Testis (tissue), 3 donors: ENCODE measurements around the gene LRP1. TPM values are rescaled to one million over a fixed set of nuclear protein-coding genes. Genes with fewer than 3 reads are reported as not detected.

Experiments
- DNase-seq: peaks from one replicate; pipeline ENCODE4 v3.0.0-alpha.2; 2019
- H3K27ac ChIP-seq, 2 donors: fragments of 200-600 bp; sonication (generic); one replicate each; pipeline ENCODE4 v1.5.1; 2019
- H3K27me3 ChIP-seq: fragments of 200-600 bp; sonication (generic); one replicate; pipeline ENCODE4 v1.5.1; 2019
- H3K36me3 ChIP-seq: fragments of 200-600 bp; sonication (generic); one replicate; pipeline ENCODE4 v1.5.1; 2017; ENCODE audit warnings: low read depth; ENCODE audit errors: missing control alignments
- H3K4me1 ChIP-seq: fragments of 200-600 bp; sonication (generic); one replicate; pipeline ENCODE4 v1.5.1; 2019
- H3K4me3 ChIP-seq, 2 donors: fragments of 200-600 bp; sonication (generic); one replicate each; pipeline ENCODE4 v1.5.1; 2017 to 2019
- H3K9me3 ChIP-seq: fragments of 200-600 bp; sonication (generic); one replicate; pipeline ENCODE4 v1.5.1; 2017
- POLR2A ChIP-seq: fragments of 450-650 bp; IDR thresholded peaks from one replicate; pipeline ENCODE4 v1.6.1; 2017; ENCODE audit warnings: antibody characterized with exemption, mild to moderate bottlenecking, moderate library complexity
- WGBS, 2 donors: methylation state at CpG; one replicate each; pipeline ENCODE4 v1.1.5; 2018; 5-methylcytosine and 5-hydroxymethylcytosine counted together
- intact Hi-C: fragments of 100-400 bp; cut with DNase I; formaldehyde crosslinking; loops from one replicate; pipeline ENCODE4 v1.15.1; 2023; ENCODE audit warnings: low total_unique reads
- polyA plus RNA-seq: library from polyadenylated mRNA; stranded (reverse); fragments of 350-450 nt; fragmentation: Illumina TruSeq; extraction: RNeasy Lipid Tissue Mini Kit (QIAGEN cat#74804); gene quantifications from one replicate; pipeline ENCODE4 v1.2.3, GENCODE V29; 2014; ENCODE audit warnings: low read depth, low replicate concordance; ENCODE audit not compliant: insufficient read depth
- total RNA-seq, 2 donors: library from RNA; depleted of rRNA; stranded (reverse); fragments of >200 nt; gene quantifications; one replicate each; pipeline ENCODE4 v1.2.3, GENCODE V29; 2016
- TF ChIP-seq, protein P1 (sequence below), 3 experiments: fragments of 450-650 bp in 2 of 3; fragments of 200-600 bp in 1 of 3; sonication (generic) in 1 of 3; IDR thresholded peaks; one replicate each; pipeline ENCODE4 v1.5.1; 2016 to 2019; ENCODE audit warnings: antibody characterized with exemption in 3 of 3, mild to moderate bottlenecking in 2 of 3, moderate library complexity in 1 of 3

LRP1 gene
- total and polyA plus RNA-seq, 3 donors from 2014 or later = 82.4 to 200 (median 135) TPM

DNA sequence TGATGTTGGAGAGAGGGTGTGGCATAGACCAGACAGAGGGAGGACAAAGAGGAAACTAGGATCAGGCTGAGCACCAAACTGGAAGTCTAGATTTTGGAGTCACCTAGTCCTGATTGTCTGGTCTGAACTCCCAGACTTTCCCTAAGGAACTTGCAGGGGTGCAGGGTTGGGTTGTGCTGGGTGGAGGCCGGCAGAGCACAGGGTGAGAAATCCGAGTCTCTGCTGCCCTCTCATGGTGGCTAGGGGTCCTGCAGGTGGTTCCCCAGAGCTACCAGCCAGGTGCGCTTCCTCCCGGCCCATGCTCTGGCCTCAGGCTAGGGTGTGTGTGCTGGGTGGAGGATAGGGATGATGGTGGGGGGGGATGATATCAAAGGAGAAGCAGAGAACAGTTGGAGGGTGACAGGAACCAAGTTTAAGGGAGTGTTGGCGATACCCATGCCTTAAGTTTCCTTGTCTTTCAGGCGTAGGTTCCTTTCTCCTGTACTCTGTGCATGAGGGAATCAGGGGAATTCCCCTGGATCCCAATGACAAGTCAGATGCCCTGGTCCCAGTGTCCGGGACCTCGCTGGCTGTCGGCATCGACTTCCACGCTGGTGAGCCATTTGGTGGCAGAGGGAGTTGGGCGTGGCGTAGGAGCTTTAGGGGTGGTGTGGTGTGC lies 54.8 kb downstream of the LRP1 start:
- Histone ChIP-seq H3K36me3 (no peaks in the 10 kb centered on the region), H3K4me1 (peaks cover 7% of the 10 kb centered on the region), H3K27me3 (no peaks in the 10 kb centered on the region), H3K9me3 (no peaks in the 10 kb centered on the region), H3K27ac (no peak overlapping the region), H3K4me3 (no peak overlapping the region)
- DNase-seq = peak; percentile 85
- WGBS, 2 donors = 61 to 66% methylated on average over 13 of the region's 13 CpGs
- TF ChIP-seq, protein P1, sequence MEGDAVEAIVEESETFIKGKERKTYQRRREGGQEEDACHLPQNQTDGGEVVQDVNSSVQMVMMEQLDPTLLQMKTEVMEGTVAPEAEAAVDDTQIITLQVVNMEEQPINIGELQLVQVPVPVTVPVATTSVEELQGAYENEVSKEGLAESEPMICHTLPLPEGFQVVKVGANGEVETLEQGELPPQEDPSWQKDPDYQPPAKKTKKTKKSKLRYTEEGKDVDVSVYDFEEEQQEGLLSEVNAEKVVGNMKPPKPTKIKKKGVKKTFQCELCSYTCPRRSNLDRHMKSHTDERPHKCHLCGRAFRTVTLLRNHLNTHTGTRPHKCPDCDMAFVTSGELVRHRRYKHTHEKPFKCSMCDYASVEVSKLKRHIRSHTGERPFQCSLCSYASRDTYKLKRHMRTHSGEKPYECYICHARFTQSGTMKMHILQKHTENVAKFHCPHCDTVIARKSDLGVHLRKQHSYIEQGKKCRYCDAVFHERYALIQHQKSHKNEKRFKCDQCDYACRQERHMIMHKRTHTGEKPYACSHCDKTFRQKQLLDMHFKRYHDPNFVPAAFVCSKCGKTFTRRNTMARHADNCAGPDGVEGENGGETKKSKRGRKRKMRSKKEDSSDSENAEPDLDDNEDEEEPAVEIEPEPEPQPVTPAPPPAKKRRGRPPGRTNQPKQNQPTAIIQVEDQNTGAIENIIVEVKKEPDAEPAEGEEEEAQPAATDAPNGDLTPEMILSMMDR (IDR thresholded peaks at IDR 0.05) = peak; percentile 87 to 91 (median 89)
- no peak for TF ChIP-seq POLR2A
- intact Hi-C loops = no loop called here

DNA sequence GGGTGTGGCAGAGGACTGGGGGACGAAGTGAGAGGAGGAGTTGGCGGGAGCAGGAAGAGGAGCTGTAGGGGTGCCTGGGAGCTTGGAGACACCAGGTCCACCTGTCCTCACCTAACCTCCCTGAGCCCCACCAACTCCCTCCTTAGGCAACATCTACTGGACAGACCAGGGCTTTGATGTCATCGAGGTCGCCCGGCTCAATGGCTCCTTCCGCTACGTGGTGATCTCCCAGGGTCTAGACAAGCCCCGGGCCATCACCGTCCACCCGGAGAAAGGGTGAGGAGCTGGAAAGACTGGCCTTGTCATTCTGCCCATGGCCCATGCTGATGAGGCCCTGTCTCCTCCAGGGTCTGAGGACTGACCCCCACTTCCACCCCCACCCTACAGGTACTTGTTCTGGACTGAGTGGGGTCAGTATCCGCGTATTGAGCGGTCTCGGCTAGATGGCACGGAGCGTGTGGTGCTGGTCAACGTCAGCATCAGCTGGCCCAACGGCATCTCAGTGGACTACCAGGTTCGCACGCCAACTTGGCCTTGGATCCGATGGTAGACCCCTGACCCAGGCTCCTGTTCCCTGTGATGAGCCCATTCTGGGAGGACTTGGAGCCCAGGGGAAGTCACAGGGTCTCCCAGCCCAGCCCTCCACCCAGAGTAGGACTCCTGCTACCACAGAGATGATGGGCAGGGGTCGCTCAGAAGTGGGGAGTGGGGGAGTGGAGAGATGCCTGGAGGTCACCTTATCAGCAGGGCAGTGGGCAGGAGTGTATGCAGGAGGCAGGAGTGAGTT lies 55.8 kb downstream of the LRP1 start:
- 91 to 95% methylated on average over 18 to 22 of the region's 22 CpGs for WGBS, 2 donors

DNA sequence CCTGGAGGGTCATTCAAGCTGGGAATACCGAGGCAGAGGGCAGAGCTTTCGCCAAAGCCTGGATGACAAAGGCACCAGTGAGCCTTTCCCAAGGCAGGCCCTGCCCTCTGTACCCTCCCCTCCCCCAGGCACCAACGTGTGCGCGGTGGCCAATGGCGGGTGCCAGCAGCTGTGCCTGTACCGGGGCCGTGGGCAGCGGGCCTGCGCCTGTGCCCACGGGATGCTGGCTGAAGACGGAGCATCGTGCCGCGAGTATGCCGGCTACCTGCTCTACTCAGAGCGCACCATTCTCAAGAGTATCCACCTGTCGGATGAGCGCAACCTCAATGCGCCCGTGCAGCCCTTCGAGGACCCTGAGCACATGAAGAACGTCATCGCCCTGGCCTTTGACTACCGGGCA lies 57.1 kb downstream of the LRP1 start:
- no peak overlapping the region for H3K4me3 ChIP-seq
- H3K27me3 ChIP-seq = no peaks in the 10 kb centered on the region
- no peaks in the 10 kb centered on the region for H3K36me3 ChIP-seq
- peaks cover 7% of the 10 kb centered on the region for H3K4me1 ChIP-seq
- 89 to 96% methylated on average over 8 to 25 of the region's 25 CpGs for WGBS, 2 donors
- H3K9me3 ChIP-seq = no peaks in the 10 kb centered on the region
- H3K27ac ChIP-seq = no peak overlapping the region
- no peak for DNase-seq
- TF ChIP-seq, protein P1 (IDR thresholded peaks at IDR 0.05) = no peak
- no peak for TF ChIP-seq POLR2A
- intact Hi-C loops = no loop called here

More for the DNA sequence above, 55.8 kb downstream of the LRP1 start:
- intact Hi-C loops = no loop called here
- Histone ChIP-seq H3K4me1 (peaks cover 7% of the 10 kb centered on the region), H3K36me3 (no peaks in the 10 kb centered on the region), H3K4me3 (no peak overlapping the region), H3K27me3 (no peaks in the 10 kb centered on the region), H3K9me3 (no peaks in the 10 kb centered on the region), H3K27ac (no peak overlapping the region)
- no peak for DNase-seq
- no peak for TF ChIP-seq POLR2A
- TF ChIP-seq, protein P1 (IDR thresholded peaks at IDR 0.05) = no peak

DNA sequence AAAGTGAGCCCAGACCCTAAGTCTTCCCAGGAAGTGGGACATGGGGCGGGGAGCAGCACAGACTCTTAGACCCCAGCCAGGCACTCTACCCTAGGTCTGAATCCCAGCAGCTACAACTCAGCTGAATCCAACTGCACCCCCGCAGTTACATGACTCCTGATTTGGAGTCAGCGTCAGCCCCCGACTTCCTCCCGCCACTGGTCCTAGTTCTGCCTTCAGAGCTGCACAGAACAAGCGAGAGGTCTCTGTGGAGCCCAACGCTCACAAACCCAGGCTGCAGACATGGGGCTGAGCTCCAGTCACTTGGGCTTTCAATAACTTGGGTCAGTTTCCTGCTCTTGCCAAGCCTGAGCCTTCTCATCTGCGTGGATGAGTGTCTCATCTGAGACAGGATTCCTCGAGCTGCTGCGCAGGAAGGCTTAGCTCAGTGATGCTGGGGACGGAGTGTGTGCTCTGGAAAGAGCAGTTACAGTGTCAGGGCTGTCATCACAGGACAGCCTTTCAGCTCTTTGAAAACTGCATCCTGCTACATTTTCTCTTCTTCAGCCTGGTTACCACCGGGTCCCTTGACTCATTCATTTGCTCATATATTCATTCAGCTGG lies 57.7 kb downstream of the LRP1 start:
- 80 to 91% methylated on average over 6 to 12 of the region's 12 CpGs for WGBS, 2 donors
- peaks cover 7% of the 10 kb centered on the region for H3K4me1 ChIP-seq
- intact Hi-C loops = no loop called here
- H3K27me3 ChIP-seq = no peaks in the 10 kb centered on the region
- DNase-seq = no peak
- H3K4me3 ChIP-seq = no peak overlapping the region
- no peaks in the 10 kb centered on the region for H3K36me3 ChIP-seq
- H3K27ac ChIP-seq = no peak overlapping the region
- TF ChIP-seq, protein P1 (IDR thresholded peaks at IDR 0.05) = no peak
- no peak for TF ChIP-seq POLR2A
- H3K9me3 ChIP-seq = no peaks in the 10 kb centered on the region
